Left colon (tissue), 2 donors: ENCODE results near the gene ERGIC3. TPM values are rescaled to one million over a fixed set of nuclear protein-coding genes. Genes with fewer than 3 reads are reported as not detected.
A peak's percentile ranks its signal among the peaks of the same experiment; 100 is the strongest.

Source experiments
- ATAC-seq: fragments of 200-7000 bp; cut with Tn5 transposase; one replicate; pipeline ENCODE4 v1.9.1; 2020; ENCODE audit warnings: mild to moderate bottlenecking, moderate library complexity
- DNase-seq, 2 donors: peaks; one replicate each; pipeline ENCODE4 v3.0.0-alpha.2; 2020
- intact Hi-C, 2 donors: fragments of 100-400 bp; cut with DNase I in 1 of 2; cut with micrococcal nuclease in 1 of 2; formaldehyde crosslinking; loops; one replicate each; pipeline versions ENCODE4 v1.11.2 to v1.14.0; 2022; cut with DNase I, micrococcal nuclease
- long read RNA-seq: library from polyadenylated mRNA; unstranded; transcript quantifications from one replicate; pipeline ENCODE4 v2.0.0, GENCODE V29; 2021
- total RNA-seq, 2 donors: library from RNA; stranded (reverse); fragmentation: NEBNext Ultra II Directional; extraction: Animal tissue kit (Norgen Biotek cat#: 25700); gene quantifications; one replicate each; pipeline ENCODE4 v1.2.1, GENCODE V29; 2021
- donor health status: DM: no; HTN: no; CAD: no.
- donor health status: DM: yes; HTN: yes; CAD: no.

Gene ERGIC3
- 100 to 1,000 TPM; 262 to 278 TPM for total RNA-seq
- long read RNA-seq, transcript ERGIC3-202 (13 exons, 1,359 nt) = major isoform, 374 of 399 reads
- long read RNA-seq, partial matches to known transcripts = 7 of 399 reads
- long read RNA-seq, other reads (novel, unspliced or antisense) = 18 of 399 reads

DNA sequence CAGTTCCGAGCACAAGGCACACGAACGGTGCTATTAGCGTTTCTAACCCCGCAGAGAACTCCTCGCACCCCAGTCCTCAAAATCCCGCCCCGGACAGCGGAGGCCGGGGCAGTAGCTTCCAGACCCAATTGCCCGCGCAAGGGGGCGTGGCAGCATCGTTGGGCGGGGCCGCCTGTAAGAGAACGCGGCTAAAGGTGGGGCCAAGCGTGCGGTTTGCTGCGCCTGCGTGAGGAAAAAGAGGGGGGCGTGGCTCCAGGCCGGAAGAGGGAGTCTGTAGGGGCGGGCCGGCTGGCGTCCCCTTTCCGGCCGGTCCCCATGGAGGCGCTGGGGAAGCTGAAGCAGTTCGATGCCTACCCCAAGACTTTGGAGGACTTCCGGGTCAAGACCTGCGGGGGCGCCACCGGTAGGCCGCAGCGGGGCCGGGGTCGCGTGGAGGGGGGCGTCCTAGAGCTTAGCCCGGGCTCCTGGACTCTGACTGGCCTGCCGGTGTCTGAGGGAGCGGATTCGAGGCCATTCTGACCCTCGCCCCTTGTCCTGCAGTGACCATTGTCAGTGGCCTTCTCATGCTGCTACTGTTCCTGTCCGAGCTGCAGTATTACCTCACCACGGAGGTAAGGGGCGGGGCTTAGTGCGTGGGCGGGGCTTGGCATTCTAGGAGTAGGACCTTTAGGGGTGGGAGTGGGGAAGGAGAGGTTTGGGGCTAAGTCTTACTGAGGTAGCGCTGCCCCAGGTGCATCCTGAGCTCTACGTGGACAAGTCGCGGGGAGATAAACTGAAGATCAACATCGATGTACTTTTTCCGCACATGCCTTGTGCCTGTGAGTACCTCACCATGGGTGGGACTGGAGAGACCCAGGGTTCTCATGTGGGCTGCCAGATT lies at the start of gene ERGIC3:
TSS of gene ERGIC3 (plus strand) at position 296 of the 880 bp plus-strand sequence. CDS start at position 316, 20 bp downstream.
- ATAC-seq (peak; percentile 98), DNase-seq (peak; percentile 97 to 100)
- intact Hi-C loops = no loop called here

GRCh38 chr20:35492352-35492751 lies 49.5 kb upstream of the ERGIC3 start:
- DNase-seq (no peak), ATAC-seq (no peak)
- intact Hi-C loops = no loop called here

DNA sequence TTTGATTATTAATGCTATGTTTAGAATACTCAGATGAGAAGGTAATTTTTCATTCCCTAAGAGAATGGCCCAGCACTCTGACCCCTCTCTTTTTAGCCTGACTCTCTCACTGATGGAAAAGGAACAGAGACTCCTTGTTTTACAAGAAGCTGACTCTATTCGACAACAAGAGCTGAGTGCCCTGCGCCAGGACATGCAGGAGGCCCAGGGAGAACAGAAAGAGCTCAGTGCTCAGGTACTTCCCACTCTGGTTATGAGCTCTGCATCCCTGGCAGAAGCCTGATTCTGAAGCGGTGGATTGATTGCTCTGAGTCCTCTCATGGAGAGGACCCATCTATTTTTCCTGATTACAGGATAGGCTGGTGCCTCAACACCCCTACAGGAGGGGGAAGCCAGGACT lies 45.4 kb upstream of the ERGIC3 start:
- no peak for ATAC-seq
- intact Hi-C loops = no loop called here
- DNase-seq = no peak

DNA sequence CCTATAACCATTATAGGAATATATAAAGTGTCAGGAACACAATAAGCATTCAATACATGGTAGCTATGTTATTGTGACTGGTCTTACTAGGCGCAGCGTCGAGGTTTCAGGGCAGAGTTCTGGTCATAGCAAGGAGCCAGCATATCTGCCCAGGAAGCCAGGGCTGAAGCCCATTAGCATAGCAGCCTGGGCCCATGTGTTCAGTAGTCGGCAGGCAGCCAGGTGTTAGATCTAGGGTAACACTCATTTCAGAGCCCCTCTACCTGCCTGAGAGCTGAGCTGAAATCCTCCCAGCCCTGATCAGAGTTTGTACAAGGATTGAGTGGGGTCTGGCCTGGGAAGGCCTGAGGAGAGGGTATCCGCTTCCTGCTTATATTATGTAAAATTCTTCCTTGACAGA lies 44.6 kb upstream of the ERGIC3 start:
- ATAC-seq = no peak
- intact Hi-C loops = no loop called here

GRCh38 chr20:35497780-35498189 lies 44.1 kb upstream of the ERGIC3 start:
- peak; percentile 28 to 35 for DNase-seq
- intact Hi-C loops = no loop called here
- ATAC-seq = no peak

More for the DNA sequence above, 44.6 kb upstream of the ERGIC3 start:
- no peak for DNase-seq

GRCh38 chr20:35499271-35499670 lies 42.6 kb upstream of the ERGIC3 start:
- intact Hi-C loops = no loop called here
- DNase-seq (no peak), ATAC-seq (no peak)

- no peak for DNase-seq
- ATAC-seq = no peak
- intact Hi-C loops = no loop called here
These were observed 39.5 kb upstream of the ERGIC3 start for GRCh38 chr20:35502352-35502751.

DNA sequence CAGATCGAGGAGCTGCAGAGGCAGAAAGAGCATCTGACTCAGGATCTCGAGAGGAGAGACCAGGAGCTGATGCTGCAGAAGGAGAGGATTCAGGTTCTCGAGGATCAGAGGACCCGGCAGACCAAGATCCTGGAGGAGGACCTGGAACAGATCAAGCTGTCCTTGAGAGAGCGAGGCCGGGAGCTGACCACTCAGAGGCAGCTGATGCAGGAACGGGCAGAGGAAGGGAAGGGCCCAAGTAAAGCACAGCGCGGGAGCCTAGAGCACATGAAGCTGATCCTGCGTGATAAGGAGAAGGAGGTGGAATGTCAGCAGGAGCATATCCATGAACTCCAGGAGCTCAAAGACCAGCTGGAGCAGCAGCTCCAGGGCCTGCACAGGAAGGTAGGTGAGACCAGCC lies 38.6 kb upstream of the ERGIC3 start:
- intact Hi-C loops = no loop called here
- no peak for ATAC-seq

GRCh38 chr20:35503841-35504561 lies 37.9 kb upstream of the ERGIC3 start:
- intact Hi-C loops = no loop called here
- no peak for ATAC-seq
- no peak for DNase-seq

More for the DNA sequence above, 38.6 kb upstream of the ERGIC3 start:
- DNase-seq = no peak

DNA sequence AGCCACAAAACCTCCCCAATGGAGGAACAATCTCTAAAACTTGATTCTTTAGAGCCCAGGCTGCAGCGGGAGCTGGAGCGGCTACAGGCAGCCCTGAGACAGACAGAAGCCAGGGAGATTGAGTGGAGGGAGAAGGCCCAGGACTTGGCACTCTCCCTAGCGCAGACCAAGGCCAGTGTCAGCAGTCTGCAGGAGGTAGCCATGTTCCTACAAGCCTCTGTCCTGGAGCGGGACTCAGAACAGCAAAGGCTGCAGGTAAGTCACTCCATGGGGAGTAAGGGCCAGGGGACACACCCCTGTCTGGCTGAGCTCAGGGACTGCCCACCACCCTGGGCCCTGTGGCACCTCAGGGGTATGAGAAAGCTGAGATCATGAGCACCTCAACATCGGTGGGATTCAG lies 37.1 kb upstream of the ERGIC3 start:
- ATAC-seq (no peak), DNase-seq (no peak)
- intact Hi-C loops = no loop called here

DNA sequence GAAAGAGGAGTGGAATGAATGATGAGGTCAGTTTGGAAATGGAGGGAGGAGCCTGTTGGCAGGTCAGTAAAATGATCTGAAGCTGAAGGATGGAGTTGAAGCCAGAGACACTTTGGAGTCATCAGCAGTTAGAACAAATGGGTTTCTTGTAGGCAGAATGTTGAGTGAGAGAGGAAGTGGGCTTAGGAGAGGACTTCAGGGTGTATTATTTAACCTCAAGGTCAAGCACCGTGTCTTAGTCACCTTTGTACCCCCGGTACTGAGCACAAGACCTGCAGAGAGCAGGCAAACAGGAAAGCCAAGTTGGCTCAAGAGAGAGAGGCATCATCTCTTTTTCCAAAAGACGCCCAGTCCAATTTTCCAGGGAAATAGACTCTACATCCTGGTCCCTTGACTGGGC lies 35.7 kb upstream of the ERGIC3 start:
- ATAC-seq (no peak), DNase-seq (no peak)
- intact Hi-C loops = no loop called here

DNA sequence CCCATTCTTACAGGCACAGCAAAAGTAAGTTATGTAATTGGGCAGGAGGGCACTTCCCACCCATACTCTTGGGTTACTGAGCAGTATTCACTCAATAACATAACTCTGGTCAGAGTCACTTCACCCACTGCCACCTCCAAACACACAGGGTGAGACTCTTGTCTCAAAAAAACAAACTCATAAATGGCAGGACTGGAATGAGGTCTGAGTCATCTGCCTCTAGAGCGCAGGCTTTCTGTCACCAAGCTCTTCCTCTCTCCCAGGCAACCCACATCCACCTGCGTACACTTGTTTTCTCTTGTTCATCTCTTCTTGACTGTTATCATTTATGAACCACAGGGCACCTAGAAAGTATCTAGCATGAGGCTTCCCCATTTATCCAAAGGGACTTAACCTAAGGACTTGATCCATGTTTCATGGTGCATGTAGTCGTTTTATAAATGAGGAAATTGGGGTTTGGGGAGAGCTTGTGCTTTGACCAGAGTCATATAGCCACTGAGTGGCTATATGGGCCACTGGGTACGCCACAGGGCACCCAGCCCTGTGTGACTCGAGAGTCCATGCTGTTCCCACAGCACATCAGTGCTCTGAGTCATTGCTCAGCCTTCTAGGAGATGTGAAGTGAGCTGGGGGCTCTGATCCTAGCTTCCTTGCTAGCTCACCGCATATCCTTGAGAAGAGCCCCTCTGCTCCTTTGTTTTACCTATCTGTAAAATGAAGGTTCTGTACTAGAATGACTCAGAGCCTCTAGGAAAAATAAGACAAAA lies 34.8 kb upstream of the ERGIC3 start:
- DNase-seq = no peak
- intact Hi-C loops = no loop called here
- no peak for ATAC-seq

- peak; percentile 89 for ATAC-seq
- intact Hi-C loops = no loop called here
- DNase-seq = no peak
These were observed 33.2 kb upstream of the ERGIC3 start for GRCh38 chr20:35508493-35509218.

DNA sequence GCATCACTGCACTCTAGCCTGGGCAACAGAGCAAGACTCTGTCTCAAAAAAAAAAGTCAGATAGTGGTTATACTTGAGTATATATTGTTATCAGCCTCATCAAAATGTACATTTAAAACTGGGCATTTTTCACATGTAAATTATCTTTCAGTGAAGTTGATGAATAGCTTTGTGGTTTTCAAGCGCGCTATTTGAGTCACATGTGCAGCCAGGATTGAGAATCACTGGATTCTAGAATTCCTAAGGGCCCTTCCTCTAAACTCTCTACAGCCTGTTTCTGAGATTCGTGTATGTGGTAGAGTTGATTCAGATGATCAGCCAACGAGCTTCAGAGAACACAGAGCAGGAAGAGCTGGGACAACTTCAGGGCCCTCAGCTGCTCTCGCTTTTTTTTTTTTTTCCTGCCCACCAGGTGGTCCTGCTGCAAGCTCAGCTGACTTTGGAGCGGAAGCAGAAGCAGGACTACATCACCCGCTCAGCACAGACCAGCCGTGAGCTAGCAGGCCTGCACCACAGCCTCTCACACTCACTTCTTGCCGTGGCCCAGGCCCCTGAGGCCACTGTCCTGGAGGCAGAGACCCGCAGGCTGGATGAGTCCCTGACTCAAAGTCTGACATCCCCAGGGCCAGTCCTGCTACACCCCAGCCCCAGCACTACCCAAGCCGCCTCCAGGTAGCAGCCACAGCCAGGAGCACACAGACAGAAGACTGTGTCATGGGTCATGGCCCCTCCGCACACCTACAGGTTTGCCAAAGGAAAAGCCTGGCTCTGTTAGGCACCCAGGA lies 30.7 kb upstream of the ERGIC3 start:
- DNase-seq (no peak), ATAC-seq (no peak)
- intact Hi-C loops = no loop called here

DNA sequence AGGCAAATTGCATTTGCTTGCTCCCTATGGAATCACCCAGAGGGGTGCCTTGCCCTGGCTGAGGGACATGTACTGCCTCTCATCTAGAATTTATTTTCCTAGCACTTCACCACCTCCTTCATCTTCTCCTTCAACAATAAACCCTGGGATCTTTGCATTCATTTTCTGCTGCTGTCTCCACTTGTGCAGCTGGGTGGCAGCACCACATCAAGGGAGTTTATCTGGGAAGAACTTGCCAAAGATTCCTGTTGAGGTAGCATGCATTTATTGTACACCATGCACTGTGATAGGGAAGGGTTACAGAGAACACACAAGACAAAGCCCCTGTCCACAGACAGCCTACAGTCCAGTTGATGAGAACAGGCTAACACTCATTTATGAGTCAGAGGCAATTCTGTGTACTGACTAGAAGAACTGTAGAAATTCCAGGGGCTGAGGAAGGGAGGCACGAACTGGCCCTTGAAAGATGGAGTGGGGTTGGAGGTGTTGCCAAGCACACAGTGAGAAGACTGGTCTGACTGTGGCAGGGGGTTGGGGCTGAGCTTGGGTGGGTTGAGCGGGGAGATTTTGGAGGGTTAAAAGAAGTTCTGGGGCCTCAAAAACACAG lies 30.0 kb upstream of the ERGIC3 start:
- peak in 1 of 2 donors; percentile 29 for DNase-seq
- peak; percentile 58 for ATAC-seq
- intact Hi-C loops = no loop called here

DNA sequence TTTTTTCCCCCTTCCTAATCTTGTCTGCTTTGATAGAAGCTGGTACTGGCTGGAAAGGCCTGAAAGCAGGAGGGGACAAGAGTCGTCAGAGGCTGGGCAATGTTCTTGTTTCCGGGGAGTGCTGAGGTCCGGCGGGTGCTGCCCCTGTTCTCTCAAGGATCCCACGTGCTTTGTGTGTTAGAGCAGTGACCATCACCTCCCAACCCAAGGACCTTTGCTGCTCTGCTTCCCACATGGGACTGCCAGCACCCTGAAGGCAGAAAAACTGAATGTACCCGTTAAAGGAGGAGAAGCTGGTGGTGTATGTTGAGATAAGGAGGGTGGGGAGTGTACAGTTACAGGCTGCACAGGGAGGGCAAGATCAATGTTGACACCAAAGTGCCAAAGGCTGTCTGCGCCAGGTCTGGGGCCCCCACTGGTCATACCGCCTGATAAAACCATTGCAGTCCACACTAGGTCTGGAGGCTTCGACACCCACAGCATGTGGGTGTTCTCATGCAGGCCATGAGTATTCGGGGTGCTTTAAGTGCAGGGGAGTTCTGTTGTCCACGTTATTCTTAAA lies 27.4 kb upstream of the ERGIC3 start:
- intact Hi-C loops = no loop called here
- no peak for DNase-seq
- ATAC-seq = no peak

DNA sequence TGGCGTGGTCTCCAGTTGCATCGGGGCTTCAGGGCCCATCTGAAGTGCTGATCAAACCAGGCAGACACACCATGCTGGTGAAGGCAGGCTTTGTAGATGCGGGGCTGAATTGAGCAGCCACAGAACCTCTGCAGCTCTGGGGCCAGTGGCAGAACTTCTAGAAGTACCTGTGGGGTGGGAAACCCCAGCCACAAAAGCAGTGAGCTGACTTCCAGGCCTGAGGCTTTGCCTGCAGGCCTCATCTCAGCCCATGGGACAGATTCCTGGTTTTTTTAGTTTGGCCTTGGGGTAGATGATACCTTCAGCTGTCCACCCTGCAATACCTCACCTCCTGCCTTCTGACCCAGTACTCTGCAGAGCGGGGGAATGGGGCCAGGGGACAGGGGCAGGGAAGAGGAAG lies 26.5 kb upstream of the ERGIC3 start:
- ATAC-seq (no peak), DNase-seq (no peak)
- intact Hi-C loops = no loop called here
